ENCODE data around the gene GALNT18.
A peak's percentile ranks its signal among the peaks of the same experiment; 100 is the strongest.

GALNT18 gene

DNA sequence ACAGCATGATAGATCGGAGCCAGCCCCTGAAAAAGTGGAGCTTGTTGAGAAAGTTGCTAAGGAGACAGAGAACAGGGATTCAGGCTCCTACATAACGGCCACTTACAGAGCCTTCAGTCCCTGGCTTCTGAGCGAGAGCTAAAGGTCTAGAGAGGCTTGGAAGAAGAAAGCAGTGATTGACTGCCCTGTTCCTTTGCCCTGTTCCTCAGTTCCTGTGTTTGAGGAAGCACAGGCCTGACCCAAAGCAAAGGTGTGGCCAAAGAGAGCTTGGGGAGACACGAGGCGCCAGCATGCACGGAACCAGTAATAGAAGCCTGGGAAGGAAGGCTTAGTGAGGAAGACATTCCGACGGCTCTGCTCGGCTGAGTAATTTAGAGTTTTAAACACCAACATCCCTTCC, 194.7 kb downstream of the GALNT18 start:
- no peak for DNase-seq

- DNase-seq, result no peak
These were observed 195.4 kb downstream of the GALNT18 start for GRCh38 chr11:11426226-11426952.

DNA sequence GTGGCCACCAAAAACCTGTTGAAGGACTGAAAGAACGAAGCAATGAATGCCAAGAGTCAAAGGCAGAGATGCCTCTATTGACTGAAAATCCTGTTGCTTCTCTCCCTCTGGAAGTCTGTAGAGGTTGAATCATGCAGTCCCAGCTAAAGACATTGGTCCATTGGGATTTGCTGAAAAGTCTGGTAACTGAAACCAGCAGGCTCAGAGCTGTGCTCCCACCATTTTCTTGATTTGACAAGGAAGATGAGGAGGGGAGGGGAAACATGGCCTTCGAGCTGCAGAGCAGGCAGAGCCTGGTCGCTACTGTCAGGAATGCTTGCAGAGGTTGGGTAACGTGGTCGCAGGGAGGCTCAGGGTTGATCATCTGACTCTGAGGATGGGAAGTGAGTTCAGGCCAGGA, 196.0 kb downstream of the GALNT18 start:
- no peak for DNase-seq

GRCh38 chr11:11424688-11425087, 197.1 kb downstream of the GALNT18 start:
- no peak for DNase-seq

DNA sequence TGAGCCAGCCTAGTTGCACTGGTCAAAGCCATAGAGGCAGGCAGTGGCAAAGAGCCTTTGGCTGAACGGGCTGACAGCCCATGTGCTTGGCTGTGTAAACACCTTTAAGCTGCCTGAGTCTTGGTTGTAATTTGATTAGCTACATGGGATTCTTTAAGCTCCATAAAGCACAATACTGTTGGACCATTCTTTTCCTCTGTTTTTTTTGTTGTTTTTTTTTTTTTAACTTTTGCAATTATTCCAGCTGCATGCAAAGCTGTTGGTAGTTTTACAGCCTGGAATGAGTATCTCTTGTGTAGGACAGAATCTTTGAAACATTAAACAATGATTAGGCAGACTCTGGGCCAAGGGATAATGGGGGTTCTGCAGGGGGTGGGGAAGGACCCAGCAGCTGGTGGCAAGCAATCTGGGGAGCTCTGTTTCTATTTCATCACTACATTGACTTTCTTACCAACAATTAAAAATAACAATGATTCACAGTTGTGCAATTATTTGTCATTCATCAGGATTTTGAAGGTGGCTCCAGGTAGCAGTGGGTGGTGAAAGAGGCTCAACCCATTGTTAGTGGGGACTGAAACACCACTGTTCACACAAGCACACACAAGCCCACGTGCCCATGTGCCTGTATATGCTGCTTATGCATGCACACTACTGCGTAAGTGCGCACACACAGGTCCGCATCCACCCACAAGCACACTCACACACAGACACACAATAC, 199.2 kb downstream of the GALNT18 start:
- peak; percentile 67 for DNase-seq

- DNase-seq, result no peak
These were observed 200.3 kb downstream of the GALNT18 start for GRCh38 chr11:11421509-11421908.

DNA sequence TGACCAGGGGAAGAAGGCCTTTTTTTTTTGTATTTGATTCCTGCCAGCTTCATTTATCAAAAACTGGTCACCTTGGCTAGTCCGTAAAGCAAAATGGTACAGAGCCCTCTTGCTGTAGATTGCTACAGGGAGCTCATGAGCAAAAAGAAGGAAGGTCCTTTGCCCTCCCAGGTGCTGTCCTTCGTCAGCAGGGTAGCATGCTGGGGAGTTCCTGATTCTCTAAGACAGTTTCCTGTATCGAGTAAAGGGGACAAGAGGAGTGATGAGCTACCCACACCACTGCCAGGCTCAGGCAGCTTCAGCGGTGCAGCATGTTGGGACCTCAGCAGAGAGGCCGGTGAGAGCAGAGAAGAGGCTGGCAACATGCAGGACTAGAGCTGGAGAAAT, 200.9 kb downstream of the GALNT18 start:
- no peak for DNase-seq

DNA sequence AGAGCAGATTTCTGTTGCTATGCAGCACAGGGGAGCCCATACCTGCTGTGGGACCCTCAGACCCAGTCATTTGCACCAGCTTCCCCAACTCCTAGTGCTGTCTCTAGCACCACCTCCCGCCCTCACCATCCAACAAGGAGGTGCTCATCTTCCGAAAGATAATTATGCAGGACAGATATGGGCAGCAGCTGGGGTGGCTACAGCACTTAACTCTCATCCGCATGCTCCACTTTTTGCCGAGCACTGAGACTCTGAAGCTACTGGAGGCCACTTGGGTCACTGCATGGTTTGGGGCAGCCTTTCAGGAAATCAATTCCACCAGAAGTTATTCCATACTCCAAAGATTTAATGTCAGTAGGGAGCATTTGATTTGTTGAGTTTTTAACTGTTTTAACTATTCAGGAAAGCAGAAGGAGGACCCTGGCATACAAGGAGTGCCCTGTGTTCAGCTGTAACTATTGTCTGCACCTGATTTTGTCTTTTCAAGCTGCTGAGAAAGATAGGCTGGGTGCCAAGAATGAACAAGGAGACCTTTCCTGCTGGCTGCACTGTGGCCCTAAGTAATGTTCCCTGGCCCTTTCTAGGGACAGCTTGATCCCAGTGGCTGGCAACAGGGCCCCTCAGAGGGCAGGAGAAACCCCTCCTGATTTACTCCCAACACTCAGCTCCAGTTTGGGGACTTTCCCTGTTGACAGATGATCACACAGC, 201.5 kb downstream of the GALNT18 start:
- DNase-seq, result peak; percentile 43

DNA sequence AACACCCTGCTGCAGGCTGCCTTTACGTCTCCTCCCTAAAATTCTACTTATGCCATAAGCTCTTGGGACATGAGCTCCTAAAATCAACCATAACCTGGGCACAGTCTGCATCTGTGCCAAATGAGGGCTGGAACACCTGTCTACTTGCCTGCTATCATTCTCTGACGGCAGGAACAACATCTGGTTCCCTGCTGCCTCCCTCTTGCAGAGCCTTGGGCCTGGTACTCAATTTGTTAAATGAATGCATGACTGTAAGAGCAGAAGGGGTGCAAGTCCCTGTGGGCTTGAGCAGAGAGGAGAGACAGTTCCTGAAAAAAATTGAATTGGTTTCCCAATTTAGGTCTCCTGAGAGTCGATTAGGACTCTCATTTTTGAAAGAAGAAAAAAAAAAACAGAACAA, 202.1 kb downstream of the GALNT18 start:
- no peak for DNase-seq

GRCh38 chr11:11416917-11417316, 204.9 kb downstream of the GALNT18 start:
- DNase-seq, result no peak

DNA sequence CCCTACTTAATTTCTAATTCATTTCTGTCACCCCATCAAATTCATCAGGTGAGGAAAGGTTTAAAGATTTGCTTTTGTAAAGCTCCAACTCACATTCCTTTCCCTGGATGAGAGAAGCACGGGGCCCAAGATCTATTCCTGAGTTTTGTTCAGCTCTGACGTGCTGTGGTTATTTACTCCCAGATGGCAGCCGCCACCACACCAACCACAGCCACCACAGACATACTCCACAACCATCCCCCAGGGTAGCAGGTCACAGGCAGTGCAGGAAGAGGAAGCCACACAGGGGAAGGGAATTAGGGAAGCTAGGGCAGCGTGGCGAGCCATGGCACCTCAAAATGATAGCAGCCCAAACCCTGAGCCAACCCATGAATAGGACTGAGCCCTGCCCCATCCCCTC, 205.3 kb downstream of the GALNT18 start:
- no peak for DNase-seq

DNA sequence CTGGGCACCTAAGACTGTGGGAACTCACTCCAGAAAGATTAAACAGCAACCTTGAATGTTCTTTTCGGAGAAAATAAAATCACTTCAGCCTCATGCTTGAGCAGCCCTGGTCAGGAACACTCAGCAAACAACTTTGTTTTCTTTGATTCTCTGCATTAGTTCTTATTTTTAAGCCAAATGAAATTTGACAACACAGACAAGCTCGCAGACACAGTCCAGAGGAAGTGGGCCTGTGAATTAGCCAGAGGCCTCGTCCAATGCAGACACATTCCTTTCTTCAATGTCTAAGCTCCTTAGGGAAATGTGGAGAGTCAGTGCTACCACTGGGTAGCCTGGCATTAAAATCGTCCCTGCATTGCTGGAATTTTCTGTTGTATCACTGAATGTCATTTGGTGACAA, 205.9 kb downstream of the GALNT18 start:
- DNase-seq, result no peak

- no peak for DNase-seq
These were observed 206.8 kb downstream of the GALNT18 start for GRCh38 chr11:11414996-11415395.

GRCh38 chr11:11413776-11414175, 208.0 kb downstream of the GALNT18 start:
- DNase-seq, result no peak

DNA sequence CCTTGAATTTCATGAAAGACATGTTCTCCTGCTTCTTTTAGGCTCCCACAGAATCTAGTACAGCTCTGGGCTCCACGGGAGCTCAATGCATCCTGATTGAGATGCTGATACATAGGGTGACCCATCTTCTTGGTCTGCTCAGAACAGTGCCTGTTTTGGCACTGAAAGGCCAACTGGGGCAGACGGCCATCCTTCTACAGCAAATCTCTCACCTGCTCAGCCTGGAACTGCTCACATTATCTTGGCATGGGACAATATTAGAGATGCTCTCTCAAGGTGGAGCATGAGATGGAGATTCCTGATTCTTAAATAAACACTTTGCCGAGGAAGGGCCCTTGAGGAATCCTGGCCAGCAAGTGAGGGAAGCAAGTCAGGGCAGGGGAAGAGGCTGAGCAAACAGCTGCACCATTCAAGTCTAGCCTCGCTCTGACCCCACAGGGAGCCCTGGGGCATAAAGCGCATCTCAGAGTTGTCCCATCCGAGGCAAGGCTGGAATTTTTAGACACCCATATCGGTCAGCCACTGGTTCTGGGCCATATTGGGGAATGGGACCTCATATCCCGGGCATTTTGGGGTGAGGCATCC, 210.3 kb downstream of the GALNT18 start:
- peak; percentile 61 for DNase-seq

- peak; percentile 76 for DNase-seq
These were observed 211.9 kb downstream of the GALNT18 start for GRCh38 chr11:11409901-11410300.

GRCh38 chr11:11409224-11409623, 212.6 kb downstream of the GALNT18 start:
- no peak for DNase-seq

DNA sequence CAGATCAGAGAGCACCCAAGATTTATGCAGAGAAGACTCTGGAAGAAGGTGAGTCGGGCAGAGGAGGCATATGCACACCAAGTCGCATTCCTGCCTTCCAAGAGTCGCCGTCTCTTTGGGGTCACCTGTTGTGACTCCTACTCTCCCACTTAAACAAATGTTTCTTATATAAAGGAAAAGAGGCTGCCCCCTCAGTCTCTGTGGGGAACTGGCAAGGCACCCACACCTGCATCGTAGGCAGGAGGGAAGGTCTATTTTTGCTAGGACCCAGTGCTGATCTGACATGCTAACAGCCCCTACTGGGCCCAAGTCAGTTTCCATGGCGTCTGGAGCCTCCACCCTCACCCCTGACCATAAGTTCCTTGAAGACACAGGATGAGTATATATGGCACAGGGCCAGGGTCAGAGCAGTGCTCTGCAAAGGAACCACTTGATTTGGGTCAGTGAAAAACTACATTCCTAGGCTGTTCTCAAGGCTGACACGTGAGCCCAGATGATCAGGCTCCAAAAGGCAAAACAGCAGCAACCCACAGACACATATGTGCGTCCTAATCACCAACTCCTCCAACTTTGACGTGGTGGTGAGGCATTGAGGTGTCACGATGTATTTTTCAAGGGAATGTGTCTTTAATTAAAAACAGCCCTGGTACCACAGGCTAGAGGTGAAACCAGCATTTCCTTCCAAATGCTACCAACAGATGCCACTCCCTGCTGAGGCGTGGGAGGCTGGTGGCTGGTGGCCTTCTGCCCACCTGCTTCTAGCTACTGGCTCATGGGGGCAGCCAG, 213.2 kb downstream of the GALNT18 start:
- no peak for DNase-seq

- no peak for DNase-seq
These were observed 214.1 kb downstream of the GALNT18 start for GRCh38 chr11:11407763-11408084.

DNA sequence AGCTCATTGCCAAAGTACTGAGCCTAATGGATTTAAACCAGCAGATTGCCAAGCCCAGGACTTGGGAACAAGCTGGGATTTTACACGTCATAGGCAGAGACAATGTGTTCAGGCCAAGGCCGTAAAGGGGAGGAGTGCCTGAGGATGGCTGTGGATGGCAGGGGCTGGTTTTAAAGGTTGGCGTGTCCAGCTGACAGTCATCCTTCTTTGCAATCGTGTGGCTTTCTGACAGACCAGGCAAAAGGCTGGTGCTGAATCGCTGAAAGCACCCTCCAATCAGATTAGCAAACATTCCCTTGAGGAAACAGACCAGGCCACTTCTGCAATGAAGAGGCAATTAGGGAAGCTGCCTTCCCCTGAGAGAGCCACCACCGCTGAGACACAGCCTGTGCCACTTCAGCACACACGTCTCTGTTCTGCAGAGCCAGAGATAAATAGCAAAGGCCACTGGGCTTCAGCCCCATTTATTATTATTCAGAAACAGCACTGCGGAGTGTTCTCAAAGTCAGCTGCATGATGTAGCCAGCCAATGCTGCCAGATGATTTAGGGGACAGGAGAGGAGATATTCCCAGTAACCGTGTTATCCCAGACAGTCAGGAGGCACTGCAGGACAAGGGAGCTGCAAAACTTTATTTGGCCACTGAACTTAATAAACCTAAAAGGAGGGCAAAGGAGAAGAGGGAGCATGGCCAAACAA, 214.6 kb downstream of the GALNT18 start:
- peak; percentile 95 for DNase-seq

DNA sequence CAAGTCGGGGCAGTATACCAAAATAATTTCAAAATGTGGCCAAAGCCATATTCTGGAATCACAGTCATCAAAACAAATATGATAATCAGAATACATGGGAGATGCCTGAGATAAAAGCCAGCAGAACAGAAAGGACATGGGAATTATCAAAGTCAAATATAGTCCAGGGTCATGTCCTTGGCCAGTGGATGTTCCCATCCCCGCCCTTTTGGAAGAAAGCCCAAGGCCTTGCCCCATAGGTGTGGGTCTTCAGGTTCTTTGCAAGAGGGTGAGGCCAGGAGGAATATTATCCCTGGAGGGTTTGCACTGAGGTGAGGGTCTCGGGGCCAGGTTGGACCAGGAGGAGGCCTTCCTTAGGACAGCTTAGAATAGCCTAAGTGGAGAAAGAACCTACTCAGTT, 215.2 kb downstream of the GALNT18 start:
- no peak for DNase-seq

Data from DMS79 (cell line).